Peyer's patch (tissue), 4 donors: ENCODE results near the gene ANKH.

Source experiments
- CTCF ChIP-seq, 6 experiments: fragments of 450-650 bp in 4 of 6; fragments of 200-600 bp in 2 of 6; sonication (generic) in 1 of 6; IDR thresholded peaks; one replicate each; pipeline ENCODE4 v1.5.1; 2017 to 2019; ENCODE audit warnings: antibody characterized with exemption in 6 of 6, mild to moderate bottlenecking in 3 of 6, moderate library complexity in 1 of 6
- POLR2A ChIP-seq, 2 donors: fragments of 450-650 bp; IDR thresholded peaks; one replicate each; pipeline ENCODE4 v1.5.1; 2017; ENCODE audit warnings: antibody characterized with exemption in 2 of 2, mild to moderate bottlenecking in 2 of 2, moderate library complexity in 2 of 2

- no peak for TF ChIP-seq CTCF (IDR thresholded peaks at IDR 0.05)
- no peak for TF ChIP-seq POLR2A (IDR thresholded peaks at IDR 0.05)
Observed at GRCh38 chr5:14708551-14708950, 163.0 kb downstream of the ANKH start.
